NCI-H69 (cell line): Measurements from ENCODE around the gene SYMPK.
"Not testable (repeated sequence)": the region's sequence is repeated elsewhere in the genome, so short reads cannot be mapped to it uniquely, and the experiment has no call there.

Experiments
- DNase-seq: peaks from one replicate; lab custom pipeline; 2025; lab: John Stamatoyannopoulos, UW

SYMPK gene

GRCh38 chr19:45885556-45886426 is 22.8 kb upstream of the SYMPK start, which contains the start of gene IRF2BP1:
IRF2BP1 (minus strand) TSS chr19:45886141; CDS start chr19:45885774, 367 bp downstream.
- DNase-seq, result peak; percentile 98

DNA sequence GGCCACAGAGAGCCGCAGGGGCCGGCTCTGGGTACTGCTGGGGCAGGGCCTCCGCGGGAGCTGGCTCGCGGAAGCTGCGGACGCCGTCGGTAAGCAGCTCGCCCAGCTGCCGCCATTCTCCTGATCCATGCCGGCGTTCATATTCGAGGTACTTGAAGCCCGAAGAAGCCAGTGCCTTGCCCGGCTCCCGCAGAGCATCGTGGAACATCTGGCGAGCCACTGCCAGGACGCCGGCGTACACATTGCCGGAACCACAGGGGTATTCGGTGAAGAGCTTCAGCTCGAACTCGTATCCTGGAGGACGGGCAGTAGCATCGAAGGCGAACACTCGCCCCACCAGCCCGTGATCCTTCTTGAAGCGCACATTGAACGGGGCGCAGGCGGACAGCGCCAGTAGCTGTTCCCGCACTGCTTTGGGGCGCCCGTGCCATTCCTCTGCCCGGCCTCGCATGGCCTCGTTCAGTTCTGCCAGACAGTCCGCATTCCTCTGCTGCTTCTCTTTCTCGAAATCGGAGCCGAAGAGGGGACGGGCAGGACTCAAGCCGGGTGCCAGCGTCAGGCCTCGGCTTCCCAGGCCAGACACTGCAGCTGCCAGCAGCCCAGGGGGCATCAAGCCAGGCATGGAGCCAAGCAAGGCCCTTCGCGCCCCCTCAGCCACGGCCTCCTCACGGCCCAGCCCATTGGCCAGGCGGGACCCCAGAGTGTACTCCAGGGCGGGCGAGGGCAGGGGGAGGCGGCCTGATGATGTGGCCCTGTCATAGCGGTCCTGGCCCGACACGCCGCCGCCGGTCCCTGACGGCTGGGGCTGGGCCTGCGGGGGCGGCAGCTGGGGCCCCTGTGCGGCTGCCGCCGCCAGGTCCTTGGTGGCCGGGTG is 22.0 kb upstream of the SYMPK start:
- DNase-seq, result peak; percentile 66

GRCh38 chr19:45883881-45884681 is 21.1 kb upstream of the SYMPK start:
- DNase-seq, result no peak

GRCh38 chr19:45883586-45883880 is 20.6 kb upstream of the SYMPK start:
- DNase-seq, result no peak

DNA sequence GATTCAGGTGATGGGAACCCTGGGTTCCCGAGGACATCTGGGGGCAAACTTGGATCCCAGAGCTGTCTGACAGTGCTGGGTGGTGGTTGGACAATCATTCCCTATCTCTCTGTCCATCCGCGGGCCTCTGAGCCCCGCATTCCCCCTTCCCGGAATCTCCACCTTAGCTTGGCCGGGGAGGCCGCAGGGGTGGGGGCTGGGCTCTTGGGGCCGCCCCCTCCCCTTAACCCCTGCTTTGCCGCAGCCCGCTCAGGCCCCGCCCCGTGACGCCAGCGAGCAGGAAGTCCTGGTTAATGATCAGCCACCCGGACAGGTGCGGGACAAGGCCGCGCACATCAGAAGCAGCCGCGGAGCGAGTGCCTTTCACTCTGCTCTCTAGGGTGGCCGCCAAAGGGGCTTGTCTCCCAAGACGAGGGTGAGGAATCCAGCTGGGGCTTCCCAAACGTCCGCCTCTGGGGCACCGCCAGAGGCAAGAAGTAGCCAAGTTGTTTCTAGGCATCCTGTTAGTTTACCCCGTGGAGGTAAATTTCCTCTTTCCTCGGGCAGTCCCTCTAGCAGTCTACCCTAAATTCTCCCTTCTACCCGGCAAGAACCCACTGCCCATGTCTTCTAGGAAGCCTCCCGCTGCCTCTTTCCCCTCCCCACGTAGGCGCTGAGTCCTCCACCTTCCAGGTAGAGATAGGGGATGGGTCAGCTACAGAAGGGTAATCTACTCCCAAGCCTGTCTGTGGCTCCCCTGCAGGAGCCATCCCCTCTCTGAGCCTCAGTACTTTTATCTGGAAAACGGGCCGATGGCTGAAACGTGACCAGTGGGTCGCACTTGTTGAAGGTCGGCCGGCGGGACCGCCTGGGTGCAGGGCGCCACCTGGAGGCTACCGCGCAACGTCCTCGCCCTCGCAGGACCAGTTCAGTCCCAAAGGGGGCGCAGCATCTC is 20.0 kb upstream of the SYMPK start:
- DNase-seq, result peak; percentile 93

- peak; percentile 95 for DNase-seq
These were observed 19.1 kb upstream of the SYMPK start for GRCh38 chr19:45881909-45882528.

DNA sequence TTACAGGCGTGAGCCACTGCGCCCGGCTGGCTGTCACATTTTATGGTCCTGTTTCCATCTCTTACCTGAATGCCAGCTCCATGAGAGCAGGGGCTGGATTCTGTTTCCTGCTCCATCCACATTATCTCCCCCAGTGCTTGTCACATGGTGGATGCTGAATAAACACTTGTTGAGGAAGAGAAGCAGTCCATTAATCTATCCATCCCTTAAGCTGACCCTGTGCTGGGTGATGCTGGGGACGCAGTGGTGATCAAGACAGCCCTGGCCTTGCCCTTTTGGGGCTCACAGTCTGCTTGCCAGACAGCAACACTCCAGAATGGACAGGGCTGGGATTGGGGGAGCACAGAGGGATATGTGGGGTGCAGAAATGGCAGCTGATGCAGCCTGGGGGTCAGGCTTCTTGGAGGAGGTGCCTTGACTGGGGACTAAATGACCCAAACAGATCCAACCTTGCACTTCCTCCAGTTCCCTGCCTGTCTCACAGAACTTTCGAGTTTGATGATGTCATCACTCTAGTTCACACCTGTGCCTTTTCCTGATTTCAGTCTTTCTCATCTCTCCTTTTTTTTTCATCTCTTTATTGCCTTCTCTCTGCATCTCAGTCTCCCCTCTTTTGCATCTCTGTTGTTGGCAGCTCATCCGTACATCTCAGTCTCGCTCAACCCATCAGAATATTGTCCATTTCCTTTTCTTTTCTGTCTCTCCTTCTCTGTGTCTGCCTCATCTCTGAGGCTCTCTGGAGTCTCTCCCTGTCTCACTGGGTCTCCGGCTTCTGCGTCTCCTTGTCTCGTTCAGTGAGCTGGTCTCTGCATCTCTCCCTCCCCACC is 18.3 kb upstream of the SYMPK start:
- peak; percentile 48 for DNase-seq

DNA sequence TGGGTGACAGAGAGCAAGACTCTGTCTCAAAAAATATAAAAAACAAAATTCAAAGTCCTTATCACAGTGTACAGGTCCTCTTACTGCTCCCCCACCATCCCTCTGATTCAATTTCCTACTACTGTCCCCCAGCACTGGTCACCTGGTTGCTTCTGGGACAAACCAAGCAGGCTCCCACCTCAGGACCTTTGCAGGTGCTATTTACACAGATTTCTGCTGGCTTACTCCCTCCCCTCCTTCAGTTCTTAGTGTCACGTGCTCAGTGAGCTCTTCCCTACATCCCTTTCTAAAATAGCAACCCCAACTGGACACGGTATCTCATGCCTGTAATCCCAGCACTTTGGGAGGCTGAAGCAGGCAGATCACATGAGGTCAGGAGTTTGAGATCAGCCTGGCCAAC is 17.0 kb upstream of the SYMPK start:
- no peak for DNase-seq

GRCh38 chr19:45879055-45879454 is 16.1 kb upstream of the SYMPK start:
- DNase-seq, result no peak

DNA sequence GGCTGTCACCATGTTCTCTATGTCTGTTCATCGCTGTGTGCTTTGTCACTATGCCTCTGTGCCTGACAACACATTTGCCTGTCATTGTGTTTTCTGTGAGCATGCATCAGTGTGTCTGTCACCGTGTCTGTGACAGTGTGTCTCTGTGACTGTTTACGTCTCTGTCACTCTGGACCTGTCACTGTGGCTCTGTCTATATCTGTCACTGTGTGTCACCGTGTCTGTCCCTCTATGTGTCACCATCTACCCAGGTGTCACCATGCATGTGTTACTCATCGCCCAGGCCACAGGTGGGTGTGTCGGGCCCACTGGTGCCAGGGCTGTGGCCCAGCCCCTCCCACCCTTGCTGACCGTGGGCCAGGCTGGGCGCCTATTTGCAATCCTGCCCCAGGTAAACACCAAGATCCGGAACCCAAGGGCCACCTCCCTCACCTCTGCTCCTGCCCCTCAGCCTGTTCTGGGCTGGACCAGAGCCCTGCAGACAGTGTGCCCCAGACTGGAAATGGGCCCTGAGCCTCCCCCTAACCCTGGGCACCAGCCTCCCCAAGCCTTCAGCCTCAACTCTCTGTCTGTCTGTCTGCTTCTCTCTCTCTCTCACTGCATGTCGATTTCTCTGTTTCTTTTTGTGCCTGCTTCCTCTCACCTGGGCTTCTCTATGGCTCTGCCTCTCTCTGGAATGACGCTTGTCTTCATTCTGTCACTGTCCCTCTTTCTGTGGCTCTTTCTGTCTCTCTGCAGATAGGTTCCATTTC is 15.3 kb upstream of the SYMPK start:
- no peak for DNase-seq

GRCh38 chr19:45876411-45877197 is 13.7 kb upstream of the SYMPK start:
- DNase-seq, result no peak

DNA sequence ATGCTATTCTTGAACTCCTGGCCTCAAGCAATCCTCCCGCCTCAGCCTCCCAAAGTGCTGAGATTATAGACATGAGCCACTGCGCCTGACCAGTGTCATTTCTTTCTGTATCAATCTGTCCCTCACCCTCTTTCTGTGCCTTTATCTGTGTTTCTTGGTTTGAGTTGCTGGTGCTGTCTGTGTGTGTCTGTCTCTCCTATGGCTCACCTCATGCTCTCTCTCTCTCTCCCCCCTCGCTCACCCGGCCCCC is 13.1 kb upstream of the SYMPK start:
- no peak for DNase-seq

GRCh38 chr19:45874620-45874966 is 11.6 kb upstream of the SYMPK start:
- DNase-seq, result peak; percentile 17

DNA sequence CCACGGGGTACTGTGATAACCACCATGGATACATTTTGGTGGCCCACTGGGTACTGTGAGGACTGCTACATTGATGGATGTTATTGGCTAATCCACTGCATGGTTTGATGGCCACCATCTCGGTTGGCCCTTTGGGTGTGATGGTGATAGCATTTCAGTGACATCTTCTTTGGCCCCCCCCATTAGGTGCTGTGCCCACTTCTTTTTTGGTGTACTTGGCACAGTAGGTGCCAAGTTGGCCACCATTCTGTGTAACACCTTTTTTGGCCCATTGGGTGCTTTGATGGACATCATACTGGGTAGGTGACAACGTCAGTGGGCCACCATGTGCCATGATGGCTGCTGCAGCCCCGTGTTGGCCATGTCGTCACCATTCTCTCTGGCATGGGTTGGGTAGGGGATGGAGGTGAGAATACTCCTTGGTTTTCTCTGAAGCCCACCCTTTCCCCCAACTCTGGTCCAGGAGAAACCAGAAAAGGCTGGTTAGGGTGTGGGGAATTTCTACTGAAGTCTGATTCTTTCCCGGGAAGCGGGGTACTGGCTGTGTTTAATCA is 10.3 kb upstream of the SYMPK start:
- no peak for DNase-seq

GRCh38 chr19:45872095-45872919 is 9.4 kb upstream of the SYMPK start:
- DNase-seq, result no peak

DNA sequence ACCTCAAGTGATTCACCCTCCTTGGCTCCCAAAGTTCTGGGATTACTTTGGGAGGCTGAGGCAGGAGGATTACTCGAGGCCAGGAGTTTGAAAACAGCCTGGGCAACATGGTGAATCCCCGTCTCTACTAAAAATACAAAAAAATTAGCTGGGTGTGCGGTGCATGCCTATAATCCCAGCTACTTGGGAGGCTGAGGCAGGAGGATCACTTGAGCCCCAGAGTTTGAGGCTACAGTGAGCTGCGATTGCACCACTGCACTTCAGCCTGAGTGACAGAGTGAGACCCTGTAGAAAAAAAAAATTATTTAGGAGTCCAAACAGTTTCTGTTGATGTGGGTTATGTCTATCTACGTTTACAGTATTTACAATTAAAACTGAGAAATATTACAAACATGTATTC is 7.9 kb upstream of the SYMPK start:
- DNase-seq, result no peak

DNA sequence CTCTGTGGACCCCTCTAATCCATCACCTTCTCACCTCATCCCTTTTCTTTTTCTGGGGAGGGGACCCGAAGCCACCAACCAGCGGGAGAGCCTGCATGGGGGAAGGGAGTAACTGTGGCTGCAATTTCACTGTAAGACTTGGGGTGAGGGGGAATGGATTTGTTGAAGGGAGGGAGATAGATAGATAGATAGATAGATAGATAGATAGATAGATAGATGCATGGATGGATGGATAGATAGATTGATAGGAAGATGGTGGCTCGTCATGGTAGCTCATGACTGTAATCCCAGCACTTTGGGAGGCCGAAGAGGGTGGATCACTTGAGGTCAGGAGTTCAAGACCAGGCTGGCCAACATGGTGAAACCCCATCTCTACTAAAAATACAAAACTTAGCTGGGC is 4.3 kb upstream of the SYMPK start:
- DNase-seq, result not testable (repeated sequence)
